GM19468 (cell line): ENCODE data around the gene CD200.

ENCODE experiments used
- ATAC-seq: cut with Tn5 transposase; IDR thresholded peaks from one replicate; pipeline ENCODE4 v1.9.1; 2021; ENCODE audit warnings: mild to moderate bottlenecking, moderate library complexity, moderate number of reproducible peaks; ENCODE audit not compliant: unreplicated experiment; ENCODE audit errors: extremely low read depth

Gene CD200

GRCh38 chr3:112333002-112333380, at the start of gene CD200:
CD200 (plus strand) TSS chr3:112333156; CDS start chr3:112333213, 57 bp downstream.
- ATAC-seq, result no peak

- no peak for ATAC-seq
These were observed 43.9 kb upstream of the CD200 start for GRCh38 chr3:112289011-112289410.

- peak; percentile 67 for ATAC-seq
These were observed 39.3 kb upstream of the CD200 start, which contains the start of gene SLC9C1 for GRCh38 chr3:112293368-112294321. SLC9C1 (minus strand) TSS chr3:112294216; CDS start chr3:112286791, 7,425 bp downstream.

GRCh38 chr3:112297714-112298113, 35.2 kb upstream of the CD200 start:
- ATAC-seq, result no peak

- ATAC-seq, result no peak
These were observed 34.2 kb upstream of the CD200 start for GRCh38 chr3:112298781-112299180.

- ATAC-seq, result no peak
These were observed 30.7 kb upstream of the CD200 start for GRCh38 chr3:112302150-112302830.

- no peak for ATAC-seq
These were observed 29.8 kb upstream of the CD200 start for GRCh38 chr3:112302881-112303763.

- ATAC-seq, result no peak
These were observed 29.1 kb upstream of the CD200 start for GRCh38 chr3:112303764-112304325.

GRCh38 chr3:112304611-112305010, 28.3 kb upstream of the CD200 start:
- ATAC-seq, result no peak

- no peak for ATAC-seq
These were observed 26.1 kb upstream of the CD200 start for GRCh38 chr3:112306825-112307224.

GRCh38 chr3:112307557-112307956, 25.4 kb upstream of the CD200 start:
- ATAC-seq, result no peak

- ATAC-seq, result no peak
These were observed 24.6 kb upstream of the CD200 start for GRCh38 chr3:112308151-112308911.

- no peak for ATAC-seq
These were observed 18.3 kb upstream of the CD200 start for GRCh38 chr3:112314649-112315048.

- no peak for ATAC-seq
These were observed 17.2 kb upstream of the CD200 start for GRCh38 chr3:112315791-112316190.

- ATAC-seq, result no peak
These were observed 13.3 kb upstream of the CD200 start for GRCh38 chr3:112319516-112320276.

GRCh38 chr3:112320691-112321090, 12.3 kb upstream of the CD200 start:
- ATAC-seq, result no peak

GRCh38 chr3:112321867-112322652, 10.9 kb upstream of the CD200 start:
- ATAC-seq, result no peak
